ENCODE data around the gene DNASE1. TPM values are rescaled to one million over a fixed set of nuclear protein-coding genes. Genes with fewer than 3 reads are reported as not detected.

Gene DNASE1
- total RNA-seq, 1 donor from 2014 or later = 16.2 TPM

DNA sequence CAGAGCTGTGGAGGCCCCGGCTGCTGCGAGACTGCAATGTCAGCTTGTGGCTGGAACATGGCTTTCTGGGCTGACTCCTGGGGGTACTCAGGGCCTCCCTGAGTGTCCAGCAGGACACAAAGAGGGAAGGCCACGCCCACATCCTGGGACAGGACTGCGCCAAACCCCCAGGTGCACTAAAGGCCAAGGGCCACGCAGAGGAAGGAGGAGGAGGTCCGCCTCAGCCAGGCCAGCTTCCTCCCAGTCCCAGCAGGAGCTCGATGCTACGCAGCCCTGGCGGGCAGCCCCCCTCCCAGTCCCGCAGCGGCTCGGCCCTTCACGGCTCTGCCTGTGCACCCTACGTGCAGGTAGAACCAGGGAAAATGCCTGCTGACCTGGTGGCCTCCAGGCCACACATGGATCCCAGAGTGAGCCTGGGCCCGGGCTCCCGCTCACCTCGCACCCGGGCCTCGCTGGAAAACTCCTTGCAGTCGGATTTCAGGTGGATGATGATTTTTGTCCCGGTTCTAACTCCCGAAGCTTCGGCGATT is 21.2 kb downstream of the DNASE1 start:
- DNase-seq (ENCODE audit: low read depth) (no peak), FAIRE-seq (no peak)
- Mint-ChIP-seq H3K4me1 (ENCODE audit: low read depth, unreplicated experiment) (no peaks in the 10 kb centered on the region), H3K27ac (ENCODE audit: unreplicated experiment) (no peak overlapping the region), H3K4me3 (ENCODE audit: unreplicated experiment) (no peak overlapping the region), H3K9me3 (ENCODE audit: unreplicated experiment) (no peaks in the 10 kb centered on the region), H3K36me3 (ENCODE audit: low read depth, unreplicated experiment) (peaks cover 35% of the 10 kb centered on the region), H3K27me3 (ENCODE audit: low read depth, unreplicated experiment) (no peaks in the 10 kb centered on the region)
- Histone ChIP-seq H2AFZ (ENCODE audit: low read depth, low read length) (no peak overlapping the region), H3K27ac (ENCODE audit: low read depth, low read length) (no peak overlapping the region), H3K9me3 (ENCODE audit: insufficient read depth, low read depth, low read length) (no peaks in the 10 kb centered on the region), H3K79me2 (ENCODE audit: insufficient read depth, low read length) (no peaks in the 10 kb centered on the region), H3K4me1 (ENCODE audit: insufficient read depth, low read length) (no peaks in the 10 kb centered on the region), H3K9ac (ENCODE audit: low read length) (no peak overlapping the region), H3K4me3 (ENCODE audit: insufficient read depth, low read depth, low read length) (no peak overlapping the region), H3K27me3 (ENCODE audit: insufficient read depth, low read length) (no peaks in the 10 kb centered on the region), H3K4me2 (ENCODE audit: low read length) (no peak overlapping the region), H3K36me3 (ENCODE audit: insufficient read depth, low read length) (peaks cover 6% of the 10 kb centered on the region), H4K20me1 (ENCODE audit: insufficient read depth, low read length) (no peaks in the 10 kb centered on the region)
- no peak for TF ChIP-seq EZH2 (IDR thresholded peaks at IDR 0.05; ENCODE audit: insufficient read depth, low read length)
- TF ChIP-seq, protein P1, sequence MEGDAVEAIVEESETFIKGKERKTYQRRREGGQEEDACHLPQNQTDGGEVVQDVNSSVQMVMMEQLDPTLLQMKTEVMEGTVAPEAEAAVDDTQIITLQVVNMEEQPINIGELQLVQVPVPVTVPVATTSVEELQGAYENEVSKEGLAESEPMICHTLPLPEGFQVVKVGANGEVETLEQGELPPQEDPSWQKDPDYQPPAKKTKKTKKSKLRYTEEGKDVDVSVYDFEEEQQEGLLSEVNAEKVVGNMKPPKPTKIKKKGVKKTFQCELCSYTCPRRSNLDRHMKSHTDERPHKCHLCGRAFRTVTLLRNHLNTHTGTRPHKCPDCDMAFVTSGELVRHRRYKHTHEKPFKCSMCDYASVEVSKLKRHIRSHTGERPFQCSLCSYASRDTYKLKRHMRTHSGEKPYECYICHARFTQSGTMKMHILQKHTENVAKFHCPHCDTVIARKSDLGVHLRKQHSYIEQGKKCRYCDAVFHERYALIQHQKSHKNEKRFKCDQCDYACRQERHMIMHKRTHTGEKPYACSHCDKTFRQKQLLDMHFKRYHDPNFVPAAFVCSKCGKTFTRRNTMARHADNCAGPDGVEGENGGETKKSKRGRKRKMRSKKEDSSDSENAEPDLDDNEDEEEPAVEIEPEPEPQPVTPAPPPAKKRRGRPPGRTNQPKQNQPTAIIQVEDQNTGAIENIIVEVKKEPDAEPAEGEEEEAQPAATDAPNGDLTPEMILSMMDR (IDR thresholded peaks at IDR 0.05; ENCODE audit: insufficient read depth, low read depth, low read length) = no peak

GRCh38 chr16:3677994-3678393 is 23.5 kb downstream of the DNASE1 start:
- Mint-ChIP-seq H3K9me3 (ENCODE audit: unreplicated experiment) (no peaks in the 10 kb centered on the region), H3K27me3 (ENCODE audit: low read depth, unreplicated experiment) (no peaks in the 10 kb centered on the region), H3K4me3 (ENCODE audit: unreplicated experiment) (no peak overlapping the region), H3K36me3 (ENCODE audit: low read depth, unreplicated experiment) (peaks cover 36% of the 10 kb centered on the region), H3K4me1 (ENCODE audit: low read depth, unreplicated experiment) (no peaks in the 10 kb centered on the region), H3K27ac (ENCODE audit: unreplicated experiment) (no peak overlapping the region)
- Histone ChIP-seq H3K4me2 (ENCODE audit: low read length) (no peak overlapping the region), H3K36me3 (ENCODE audit: insufficient read depth, low read length) (peaks cover 9% of the 10 kb centered on the region), H3K9ac (ENCODE audit: low read length) (no peak overlapping the region), H3K27me3 (ENCODE audit: insufficient read depth, low read length) (no peaks in the 10 kb centered on the region), H3K4me3 (ENCODE audit: insufficient read depth, low read depth, low read length) (no peak overlapping the region), H3K4me1 (ENCODE audit: insufficient read depth, low read length) (no peaks in the 10 kb centered on the region), H4K20me1 (ENCODE audit: insufficient read depth, low read length) (peaks cover 4% of the 10 kb centered on the region), H3K79me2 (ENCODE audit: insufficient read depth, low read length) (no peaks in the 10 kb centered on the region), H3K9me3 (ENCODE audit: insufficient read depth, low read depth, low read length) (no peaks in the 10 kb centered on the region), H2AFZ (ENCODE audit: low read depth, low read length) (no peak overlapping the region), H3K27ac (ENCODE audit: low read depth, low read length) (no peak overlapping the region)
- DNase-seq (ENCODE audit: low read depth) (no peak), FAIRE-seq (no peak)
- no peak for TF ChIP-seq EZH2 (IDR thresholded peaks at IDR 0.05; ENCODE audit: insufficient read depth, low read length)
- TF ChIP-seq, protein P1 (IDR thresholded peaks at IDR 0.05; ENCODE audit: insufficient read depth, low read depth, low read length) = no peak

DNA sequence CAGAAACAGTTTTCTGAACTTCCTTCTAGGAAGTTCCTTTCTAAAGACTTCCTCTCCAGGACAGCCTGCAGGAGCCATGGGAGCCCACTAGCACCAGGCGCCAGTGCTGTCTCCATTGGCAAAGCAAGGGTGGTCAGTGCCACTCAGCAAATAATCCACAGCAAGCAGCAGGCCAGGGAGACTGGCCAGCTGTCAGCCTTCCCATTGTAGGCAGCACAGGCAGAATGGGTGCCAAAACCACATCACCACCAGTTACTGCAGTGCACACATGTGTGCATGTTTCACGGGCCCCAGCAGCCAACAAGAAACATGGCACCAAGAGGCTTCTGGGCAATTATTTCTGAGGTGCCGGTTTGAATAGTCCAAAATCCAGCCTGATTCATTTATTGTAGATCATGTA is 26.7 kb downstream of the DNASE1 start:
- Mint-ChIP-seq H3K9me3 (ENCODE audit: unreplicated experiment) (no peaks in the 10 kb centered on the region), H3K4me1 (ENCODE audit: low read depth, unreplicated experiment) (no peaks in the 10 kb centered on the region), H3K4me3 (ENCODE audit: unreplicated experiment) (no peak overlapping the region), H3K36me3 (ENCODE audit: low read depth, unreplicated experiment) (peaks cover 27% of the 10 kb centered on the region), H3K27ac (ENCODE audit: unreplicated experiment) (no peak overlapping the region), H3K27me3 (ENCODE audit: low read depth, unreplicated experiment) (no peaks in the 10 kb centered on the region)
- Histone ChIP-seq H4K20me1 (ENCODE audit: insufficient read depth, low read length) (peaks cover 4% of the 10 kb centered on the region), H3K27ac (ENCODE audit: low read depth, low read length) (no peak overlapping the region), H3K9ac (ENCODE audit: low read length) (no peak overlapping the region), H3K79me2 (ENCODE audit: insufficient read depth, low read length) (no peaks in the 10 kb centered on the region), H3K4me3 (ENCODE audit: insufficient read depth, low read depth, low read length) (no peak overlapping the region), H3K27me3 (ENCODE audit: insufficient read depth, low read length) (no peaks in the 10 kb centered on the region), H3K4me1 (ENCODE audit: insufficient read depth, low read length) (no peaks in the 10 kb centered on the region), H2AFZ (ENCODE audit: low read depth, low read length) (no peak overlapping the region), H3K4me2 (ENCODE audit: low read length) (no peak overlapping the region), H3K36me3 (ENCODE audit: insufficient read depth, low read length) (peaks cover 13% of the 10 kb centered on the region), H3K9me3 (ENCODE audit: insufficient read depth, low read depth, low read length) (no peaks in the 10 kb centered on the region)
- TF ChIP-seq, protein P1 (IDR thresholded peaks at IDR 0.05; ENCODE audit: insufficient read depth, low read depth, low read length) = no peak
- TF ChIP-seq EZH2 (IDR thresholded peaks at IDR 0.05; ENCODE audit: insufficient read depth, low read length) = no peak
- DNase-seq (ENCODE audit: low read depth) (no peak), FAIRE-seq (no peak)
